Measurements from ENCODE around the gene RTRAF. TPM values are rescaled to one million over a fixed set of nuclear protein-coding genes. Genes with fewer than 3 reads are reported as not detected.

Gene RTRAF
- total RNA-seq, 2 experiments from 2014 or later = 235 to 243 TPM

Other genes starting within 250 kb of the RTRAF start
- 100 to 1,000 TPM; 131 to 132 TPM for gene GNG2, start 128.9 kb upstream of the RTRAF start, total RNA-seq
- gene NID2, start 79.5 kb downstream of the RTRAF start, total RNA-seq = not detected